ENCODE measurements around the gene XRCC6. TPM values are rescaled to one million over a fixed set of nuclear protein-coding genes. Genes with fewer than 3 reads are reported as not detected.
"Not testable (repeated sequence)": the region's sequence is repeated elsewhere in the genome, so short reads cannot be mapped to it uniquely, and the experiment has no call there.

XRCC6 gene
- total RNA-seq, 1 donor from 2014 or later: 279 TPM

- intact Hi-C loops (cut with micrococcal nuclease): no loop called here
Measured at GRCh38 chr22:41598081-41598480, 23.0 kb upstream of the XRCC6 start.

DNA sequence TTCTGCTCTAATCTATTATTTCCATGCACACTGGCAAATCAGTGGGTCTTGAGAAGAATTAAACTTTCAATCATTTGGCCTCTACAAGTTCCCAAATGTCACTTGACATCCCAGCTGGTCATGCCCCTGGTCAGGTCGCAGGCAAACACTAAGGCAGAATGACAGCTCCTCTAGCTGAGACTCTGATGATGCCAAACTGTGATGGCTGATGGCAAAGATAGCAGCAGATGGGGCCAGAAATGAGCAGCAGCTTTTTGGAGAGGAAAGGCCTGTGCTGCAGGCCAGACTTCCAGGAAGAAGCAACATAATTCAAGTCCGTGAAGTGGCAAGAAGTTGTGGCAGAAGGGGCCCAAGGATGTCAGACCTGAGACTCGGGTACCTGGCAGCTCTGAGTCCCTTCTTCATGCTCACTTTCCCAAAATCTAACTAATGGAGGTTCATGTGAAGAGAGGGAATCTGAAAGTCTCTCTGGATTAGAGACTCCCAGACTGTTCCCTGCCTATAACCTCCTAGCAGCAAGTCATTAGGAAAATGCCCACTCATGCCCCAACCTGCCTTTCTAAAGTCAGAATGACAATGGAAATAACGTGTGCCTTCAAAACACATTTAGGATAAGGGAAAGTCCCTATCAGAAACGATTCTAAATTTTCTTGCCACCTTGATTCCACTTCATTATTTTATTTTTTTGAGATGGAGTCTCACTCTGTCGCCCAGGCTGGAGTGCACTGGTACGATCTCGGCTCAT is 22.0 kb upstream of the XRCC6 start:
- intact Hi-C loops (cut with micrococcal nuclease): no loop called here

GRCh38 chr22:41600976-41601375 is 20.1 kb upstream of the XRCC6 start:
- intact Hi-C loops (cut with micrococcal nuclease): no loop called here

GRCh38 chr22:41603873-41604332 is 17.2 kb upstream of the XRCC6 start:
- intact Hi-C loops (cut with micrococcal nuclease): loop anchor here (1.0 kb wide), 3 partner anchors 14 to 60 kb away; partner anchors contain the start of gene POLR3H

DNA sequence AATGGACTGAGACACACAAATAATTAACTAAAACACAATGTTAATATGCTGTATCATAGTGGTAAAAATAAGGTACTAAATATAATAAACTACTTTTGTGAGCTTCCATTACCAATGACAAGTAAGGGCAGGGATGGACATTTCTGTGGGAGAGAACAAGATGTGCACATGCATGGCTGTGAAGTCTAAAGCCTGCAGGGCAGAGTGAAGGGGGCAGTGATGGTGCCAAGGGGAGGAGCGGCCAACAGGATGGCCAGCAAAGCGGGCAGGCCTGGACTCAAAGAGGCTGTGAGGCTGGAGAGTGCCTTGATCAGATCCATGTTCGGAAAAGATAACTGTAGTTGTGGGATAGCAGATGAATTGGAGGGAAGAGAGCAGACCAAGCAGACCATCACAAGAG is 12.7 kb upstream of the XRCC6 start:
- intact Hi-C loops (cut with micrococcal nuclease): no loop called here

- intact Hi-C loops (cut with micrococcal nuclease): no loop called here
Measured at GRCh38 chr22:41612603-41613306, 8.3 kb upstream of the XRCC6 start.

DNA sequence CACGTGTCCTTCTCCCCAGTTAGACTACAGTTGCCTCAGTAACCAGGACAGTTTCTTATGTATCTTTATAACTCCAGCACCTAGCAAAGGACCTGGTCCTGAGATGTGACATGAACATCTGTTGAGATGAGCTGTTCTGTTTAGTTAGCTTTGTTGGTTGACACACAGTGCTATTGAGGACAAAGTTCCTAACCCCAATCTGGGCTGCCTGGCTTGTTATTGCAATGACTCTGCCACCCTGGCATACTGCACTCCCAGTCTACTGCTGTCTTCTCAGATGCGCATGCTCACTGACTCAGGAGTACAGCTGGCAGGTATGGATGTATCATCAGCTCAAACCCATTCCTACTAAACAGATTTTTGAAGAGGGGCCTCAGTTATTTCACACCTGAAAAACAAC is 7.6 kb upstream of the XRCC6 start:
- intact Hi-C loops (cut with micrococcal nuclease): no loop called here

- intact Hi-C loops (cut with micrococcal nuclease): loop anchor here (1.0 to 10.0 kb wide), 4 partner anchors 16 to 995 kb away; partner anchors contain the start of genes EP300, NAGA, PHETA2 and POLDIP3
Measured at GRCh38 chr22:41619979-41620588, 1.0 kb upstream of the XRCC6 start.

- intact Hi-C loops (cut with micrococcal nuclease): loop anchor here (1.0 to 10.0 kb wide), 15 partner anchors 30 to 994 kb away; partner anchors contain the start of genes ACO2, EP300, MRTFA and NAGA
Measured at GRCh38 chr22:41620589-41621098, 451 bp upstream of the XRCC6 start, which contains the start of gene DESI1. Gene DESI1, minus strand, starts transcription at chr22:41621043. Its CDS starts 204 bp downstream, at chr22:41620839.

- intact Hi-C loops (cut with micrococcal nuclease): loop anchor here (1.0 to 10.0 kb wide), 15 partner anchors 32 to 993 kb away; partner anchors contain the start of genes ACO2, EP300, MRTFA and NAGA
Measured at GRCh38 chr22:41621911-41622179, 750 bp downstream of the XRCC6 start.

- intact Hi-C loops (cut with micrococcal nuclease): loop anchor here (10.0 kb wide), 3 partner anchors 449 to 989 kb away; partner anchors contain the start of genes EP300, NAGA, PHETA2 and POLDIP3
Measured at GRCh38 chr22:41625577-41625976, 4.5 kb downstream of the XRCC6 start.

DNA sequence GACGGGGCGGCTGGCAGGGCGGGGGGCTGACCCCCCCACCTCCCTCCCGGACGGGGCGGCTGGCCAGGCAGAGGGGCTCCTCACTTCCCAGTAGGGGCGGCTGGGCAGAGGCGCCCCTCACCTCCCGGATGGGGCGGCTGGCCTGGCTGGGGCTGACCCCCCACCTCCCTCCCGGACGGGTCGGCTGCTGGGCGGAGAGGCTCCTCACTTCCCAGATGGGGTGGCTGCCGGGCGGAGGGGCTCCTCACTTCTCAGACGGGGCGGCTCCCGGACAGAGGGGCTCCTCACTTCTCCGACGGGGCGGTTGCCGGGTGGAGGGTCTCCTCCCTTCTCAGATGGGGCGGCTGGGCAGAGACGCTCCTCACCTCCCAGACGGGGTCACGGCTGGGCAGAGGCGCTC is 10.0 kb downstream of the XRCC6 start:
- intact Hi-C loops (cut with micrococcal nuclease): not testable (repeated sequence)

- intact Hi-C loops (cut with micrococcal nuclease): not testable (repeated sequence)
Measured at GRCh38 chr22:41631615-41632014, 10.5 kb downstream of the XRCC6 start.

DNA sequence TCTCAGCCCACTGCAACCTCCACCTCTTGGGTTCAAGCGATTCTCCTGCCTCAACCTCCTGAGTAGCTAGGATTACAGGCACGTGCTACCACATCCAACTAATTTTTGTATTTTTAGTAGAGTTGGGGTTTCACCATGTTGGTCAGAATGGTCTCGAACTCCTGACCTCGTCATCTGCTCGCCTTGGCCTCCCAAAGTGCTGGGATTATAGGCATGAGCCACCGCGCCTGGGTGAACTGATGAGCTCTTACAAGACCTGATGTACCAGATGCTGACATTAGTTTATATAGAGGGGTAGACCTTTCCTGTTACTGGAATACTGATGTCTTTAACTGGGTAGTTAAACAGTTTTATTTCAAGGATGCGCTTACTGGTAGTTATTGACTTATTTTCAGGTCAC is 13.5 kb downstream of the XRCC6 start:
- intact Hi-C loops (cut with micrococcal nuclease): not testable (repeated sequence)

DNA sequence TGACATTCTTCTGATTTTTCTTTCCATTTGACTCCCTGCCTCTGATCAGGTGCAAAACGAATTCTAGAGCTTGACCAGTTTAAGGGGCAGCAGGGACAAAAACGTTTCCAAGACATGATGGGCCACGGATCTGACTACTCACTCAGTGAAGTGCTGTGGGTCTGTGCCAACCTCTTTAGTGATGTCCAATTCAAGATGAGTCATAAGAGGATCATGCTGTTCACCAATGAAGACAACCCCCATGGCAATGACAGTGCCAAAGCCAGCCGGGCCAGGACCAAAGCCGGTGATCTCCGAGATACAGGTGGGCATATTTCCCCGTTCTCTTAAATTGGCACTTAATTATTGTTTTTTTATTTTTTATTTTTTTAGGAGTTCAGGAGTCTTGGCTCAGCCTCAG is 15.4 kb downstream of the XRCC6 start:
- intact Hi-C loops (cut with micrococcal nuclease): no loop called here

DNA sequence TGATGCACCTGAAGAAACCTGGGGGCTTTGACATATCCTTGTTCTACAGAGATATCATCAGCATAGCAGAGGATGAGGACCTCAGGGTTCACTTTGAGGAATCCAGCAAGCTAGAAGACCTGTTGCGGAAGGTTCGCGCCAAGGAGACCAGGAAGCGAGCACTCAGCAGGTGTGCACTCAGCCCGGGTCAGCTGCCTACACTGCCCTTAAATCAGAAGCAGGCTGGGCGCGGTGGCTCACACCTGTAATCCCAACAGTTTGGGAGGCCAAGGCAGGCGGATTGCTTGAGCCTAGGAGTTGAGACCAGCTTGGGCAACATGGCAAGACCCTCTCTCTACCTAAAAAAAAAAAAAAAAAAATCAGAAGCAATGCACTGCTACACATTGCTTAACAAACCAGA is 16.5 kb downstream of the XRCC6 start:
- intact Hi-C loops (cut with micrococcal nuclease): not testable (repeated sequence)

- intact Hi-C loops (cut with micrococcal nuclease): no loop called here
Measured at GRCh38 chr22:41638124-41638523, 17.0 kb downstream of the XRCC6 start.

GRCh38 chr22:41638748-41639147 is 17.7 kb downstream of the XRCC6 start:
- intact Hi-C loops (cut with micrococcal nuclease): no loop called here

DNA sequence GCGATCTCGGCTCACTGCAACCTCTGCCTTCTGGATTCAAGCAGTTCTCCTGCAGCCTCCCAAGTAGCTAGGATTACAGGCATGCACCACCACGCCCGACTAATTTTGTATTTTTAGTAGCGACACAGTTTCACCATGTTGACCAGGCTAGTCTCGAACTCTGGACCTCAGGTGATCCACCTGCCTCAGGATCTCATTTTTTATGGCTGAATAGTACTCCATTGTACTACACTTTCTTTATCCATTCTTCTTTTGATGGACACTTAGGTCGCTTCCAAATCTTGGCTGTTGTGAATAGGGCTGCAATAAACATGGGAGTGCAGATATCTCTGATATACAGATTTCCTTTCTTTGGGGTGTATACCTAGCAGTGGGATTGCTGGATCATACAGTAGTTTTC is 20.8 kb downstream of the XRCC6 start:
- intact Hi-C loops (cut with micrococcal nuclease): no loop called here

GRCh38 chr22:41642331-41643110 is 21.4 kb downstream of the XRCC6 start:
- intact Hi-C loops (cut with micrococcal nuclease): no loop called here

- intact Hi-C loops (cut with micrococcal nuclease): no loop called here
Measured at GRCh38 chr22:41647771-41648170, 26.7 kb downstream of the XRCC6 start.

Measured in T-helper 1 cell treated with Interleukin-12 subunit alpha and Interleukin-12 subunit beta and Interleukin-4 antibody, amounts not matched to agents 30 ng/mL and 1 ng/mL, for 36 hours (primary cell).